AG04449 (cell line): ENCODE data around the gene SLC25A19.

ENCODE experiments used
- CTCF ChIA-PET: fragments of 350-600 bp; formaldehyde crosslinking; extraction: SDS; loops from one replicate; lab custom pipeline; 2021; ENCODE audit warnings: antibody characterized with exemption; lab: Yijun Ruan, JAX
- POLR2A ChIA-PET: fragments of 400-600, 350-600 bp; formaldehyde crosslinking; extraction: SDS; loops from one replicate; lab custom pipeline; 2020; ENCODE audit warnings: antibody characterized with exemption, inconsistent platforms; lab: Yijun Ruan, JAX
- DNase-seq: peaks from one replicate; pipeline ENCODE4 v3.0.0-alpha.2; 2010; ENCODE audit warnings: low read depth, low spot score
- H3K4me3 ChIP-seq: 2 replicates; pipeline ENCODE4 v1.5.1; 2011; ENCODE audit warnings: low read depth, mild to moderate bottlenecking, control low read depth, low read length
- TF ChIP-seq, protein P1 (sequence below): IDR thresholded peaks from one replicate; pipeline ENCODE4 v1.5.1; 2011; ENCODE audit warnings: mild to moderate bottlenecking, moderate library complexity, low read length, control low read depth, inconsistent platforms; ENCODE audit not compliant: insufficient read depth; ENCODE audit errors: missing control alignments

SLC25A19 gene

GRCh38 chr17:75267411-75268232, 21.6 kb downstream of the SLC25A19 start:
- ChIA-PET CTCF (interaction anchor here (1.2 to 5.1 kb wide), 5 partner anchors 18 to 482 kb away, joined by 4 to 43 read pairs (median 5); partner anchors contain the start of gene SLC25A19), POLR2A (interaction anchor here (1.0 kb wide), 1 partner anchor 22 kb away, joined by 3 read pairs; the partner anchor contains the start of gene SLC25A19)
- H3K4me3 ChIP-seq, result no peak overlapping the region
- TF ChIP-seq, protein P1, sequence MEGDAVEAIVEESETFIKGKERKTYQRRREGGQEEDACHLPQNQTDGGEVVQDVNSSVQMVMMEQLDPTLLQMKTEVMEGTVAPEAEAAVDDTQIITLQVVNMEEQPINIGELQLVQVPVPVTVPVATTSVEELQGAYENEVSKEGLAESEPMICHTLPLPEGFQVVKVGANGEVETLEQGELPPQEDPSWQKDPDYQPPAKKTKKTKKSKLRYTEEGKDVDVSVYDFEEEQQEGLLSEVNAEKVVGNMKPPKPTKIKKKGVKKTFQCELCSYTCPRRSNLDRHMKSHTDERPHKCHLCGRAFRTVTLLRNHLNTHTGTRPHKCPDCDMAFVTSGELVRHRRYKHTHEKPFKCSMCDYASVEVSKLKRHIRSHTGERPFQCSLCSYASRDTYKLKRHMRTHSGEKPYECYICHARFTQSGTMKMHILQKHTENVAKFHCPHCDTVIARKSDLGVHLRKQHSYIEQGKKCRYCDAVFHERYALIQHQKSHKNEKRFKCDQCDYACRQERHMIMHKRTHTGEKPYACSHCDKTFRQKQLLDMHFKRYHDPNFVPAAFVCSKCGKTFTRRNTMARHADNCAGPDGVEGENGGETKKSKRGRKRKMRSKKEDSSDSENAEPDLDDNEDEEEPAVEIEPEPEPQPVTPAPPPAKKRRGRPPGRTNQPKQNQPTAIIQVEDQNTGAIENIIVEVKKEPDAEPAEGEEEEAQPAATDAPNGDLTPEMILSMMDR, result no peak
- DNase-seq, result no peak

DNA sequence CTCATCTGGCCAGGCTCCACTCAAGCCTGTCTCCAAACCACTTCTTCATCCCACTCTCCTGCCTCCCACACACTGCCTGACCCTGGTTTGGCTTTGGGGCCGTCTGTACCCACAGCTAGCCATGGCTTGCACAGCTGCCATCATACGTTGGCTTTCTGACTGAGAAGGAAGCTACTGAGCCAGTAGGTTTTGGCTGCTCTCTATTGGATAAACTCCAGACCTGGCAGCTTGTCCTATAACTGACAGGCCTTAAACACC, 22.2 kb downstream of the SLC25A19 start:
- CTCF ChIA-PET, result interaction anchor here (0.9 to 5.1 kb wide), 4 partner anchors 10 to 145 kb away, joined by 3 to 43 read pairs (median 4); partner anchors contain the start of gene SLC25A19

GRCh38 chr17:75266316-75267152, 22.7 kb downstream of the SLC25A19 start:
- CTCF ChIA-PET, result interaction anchor here (0.9 to 1.6 kb wide), 2 partner anchors 10 to 23 kb away, joined by 3 to 5 read pairs; partner anchors contain the start of gene SLC25A19
- POLR2A ChIA-PET, result interaction anchor here (1.0 kb wide), 1 partner anchor 23 kb away, joined by 3 read pairs; the partner anchor contains the start of gene SLC25A19
- DNase-seq, result no peak
- no peak overlapping the region for H3K4me3 ChIP-seq
- TF ChIP-seq, protein P1, result no peak

More for the DNA sequence above, 22.2 kb downstream of the SLC25A19 start:
- DNase-seq, result no peak
- no peak overlapping the region for H3K4me3 ChIP-seq
- POLR2A ChIA-PET, result interaction anchor here (1.0 kb wide), 1 partner anchor 22 kb away, joined by 3 read pairs; the partner anchor contains the start of gene SLC25A19
- TF ChIP-seq, protein P1, result no peak

GRCh38 chr17:75265614-75266315, 23.5 kb downstream of the SLC25A19 start:
- DNase-seq, result no peak
- CTCF ChIA-PET, result interaction anchor here (0.9 kb wide), 1 partner anchor 146 kb away, joined by 3 read pairs; no protein-coding TSS in a partner anchor
- POLR2A ChIA-PET, result no interaction called here
- TF ChIP-seq, protein P1, result no peak
- no peak overlapping the region for H3K4me3 ChIP-seq

GRCh38 chr17:75263055-75263454, 26.2 kb downstream of the SLC25A19 start:
- H3K4me3 ChIP-seq, result peak overlapping the region; percentile 8; the same call in 1 of the 2 replicates
- POLR2A ChIA-PET, result interaction anchor here (0.6 to 2.5 kb wide), 2 partner anchors 8 to 37 kb away, joined by 4 to 25 read pairs; partner anchors contain the start of gene MIF4GD
- no peak for DNase-seq
- TF ChIP-seq, protein P1, result no peak
- CTCF ChIA-PET, result interaction anchor here (0.8 to 4.8 kb wide), 8 partner anchors 9 to 150 kb away, joined by 3 to 135 read pairs (median 5); partner anchors contain the start of gene MIF4GD
